Right lobe of liver (tissue), 6 donors: Measurements from ENCODE around the gene UBASH3B. TPM values are rescaled to one million over a fixed set of nuclear protein-coding genes. Genes with fewer than 3 reads are reported as not detected.

Source experiments
- ATAC-seq, 4 donors: fragments of 200-7000 bp; cut with Tn5 transposase; one replicate each; pipeline ENCODE4 v1.9.1; 2020; ENCODE audit warnings: mild to moderate bottlenecking in 4 of 4, moderate library complexity in 4 of 4
- DNase-seq, 3 donors: peaks; one replicate each; pipeline ENCODE4 v3.0.0-alpha.2; 2020
- H3K27ac ChIP-seq, 3 donors: fragments of 200-600 bp; one replicate each; pipeline ENCODE4 v1.8.0; 2022
- H3K27me3 ChIP-seq, 2 donors: fragments of 200-600 bp; one replicate each; pipeline ENCODE4 v1.8.0; 2022
- H3K36me3 ChIP-seq, 4 donors: fragments of 200-600 bp; sonication (generic) in 1 of 4; one replicate each; pipeline versions ENCODE4 v1.5.1 to v1.8.0; 2017 to 2022; ENCODE audit warnings: control low read depth in 1 of 4
- H3K4me1 ChIP-seq, 4 donors: fragments of 200-600 bp; sonication (generic) in 1 of 4; one replicate each; pipeline versions ENCODE4 v1.5.1 to v1.8.0; 2017 to 2022; ENCODE audit warnings: control low read depth in 1 of 4
- H3K4me3 ChIP-seq, 3 donors: fragments of 200-600 bp; one replicate each; pipeline ENCODE4 v1.8.0; 2022
- H3K9me3 ChIP-seq, 4 donors: fragments of 200-600 bp; sonication (generic) in 1 of 4; one replicate each; pipeline versions ENCODE4 v1.5.1 to v1.8.0; 2017 to 2022; ENCODE audit warnings: control low read depth in 1 of 4
- POLR2A ChIP-seq: fragments of 450-650 bp; IDR thresholded peaks from one replicate; pipeline ENCODE4 v1.6.1; 2017; ENCODE audit warnings: antibody characterized with exemption, mild to moderate bottlenecking
- WGBS: methylation state at CpG from one replicate; pipeline ENCODE4 v1.1.6; 2018; ENCODE audit warnings: low coverage, low lambda C conversion rate; ENCODE audit not compliant: insufficient coverage; ENCODE audit errors: missing lambda C conversion rate; 5-methylcytosine and 5-hydroxymethylcytosine counted together
- intact Hi-C, 2 donors: fragments of 100-400 bp; cut with DNase I; formaldehyde crosslinking; loops; one replicate each; pipeline versions ENCODE4 v1.11.2 to v1.14.1; 2022
- total RNA-seq, 6 experiments: library from RNA; depleted of rRNA in 2 of 6; stranded (reverse); fragments of >200 nt in 2 of 6; fragmentation: NEBNext Ultra II Directional in 3 of 6; extraction: Animal tissue kit (Norgen Biotek cat#: 25700) in 3 of 6; gene quantifications; one replicate each; pipeline versions ENCODE4 v1.1.0 to v1.2.4, GENCODE V29; 2016 to 2023
- TF ChIP-seq, protein P1 (sequence below), 4 donors: fragments of 200-600 bp in 3 of 4; fragments of 450-650 bp in 1 of 4; IDR thresholded peaks; one replicate each; pipeline versions ENCODE4 v1.5.1 to v1.8.0; 2016 to 2022; ENCODE audit warnings: antibody characterized with exemption in 4 of 4, mild to moderate bottlenecking in 2 of 4
- donor health status: DM: no; HTN: yes; CAD: no.
- donor health status: DM: no; HTN: no; CAD: no.
- donor health status: DM: no; HTN: no; CAD: no.
- donor health status: DM: no; HTN: yes; CAD: no.
- donor health status: DM: no; HTN: yes; CAD: no.

UBASH3B gene
- total RNA-seq, 6 experiments from 2014 or later = 1.7 to 10.5 (median 2.4) TPM

- intact Hi-C loops = no loop called here
- no peak overlapping the region for H3K4me3 ChIP-seq
- H3K27me3 ChIP-seq = no peaks in the 10 kb centered on the region
- WGBS = 44% methylated on average over 4 of the region's 4 CpGs
- H3K4me1 ChIP-seq = no peaks in the 10 kb centered on the region
- no peak for DNase-seq
- TF ChIP-seq POLR2A = no peak
- TF ChIP-seq, protein P1, sequence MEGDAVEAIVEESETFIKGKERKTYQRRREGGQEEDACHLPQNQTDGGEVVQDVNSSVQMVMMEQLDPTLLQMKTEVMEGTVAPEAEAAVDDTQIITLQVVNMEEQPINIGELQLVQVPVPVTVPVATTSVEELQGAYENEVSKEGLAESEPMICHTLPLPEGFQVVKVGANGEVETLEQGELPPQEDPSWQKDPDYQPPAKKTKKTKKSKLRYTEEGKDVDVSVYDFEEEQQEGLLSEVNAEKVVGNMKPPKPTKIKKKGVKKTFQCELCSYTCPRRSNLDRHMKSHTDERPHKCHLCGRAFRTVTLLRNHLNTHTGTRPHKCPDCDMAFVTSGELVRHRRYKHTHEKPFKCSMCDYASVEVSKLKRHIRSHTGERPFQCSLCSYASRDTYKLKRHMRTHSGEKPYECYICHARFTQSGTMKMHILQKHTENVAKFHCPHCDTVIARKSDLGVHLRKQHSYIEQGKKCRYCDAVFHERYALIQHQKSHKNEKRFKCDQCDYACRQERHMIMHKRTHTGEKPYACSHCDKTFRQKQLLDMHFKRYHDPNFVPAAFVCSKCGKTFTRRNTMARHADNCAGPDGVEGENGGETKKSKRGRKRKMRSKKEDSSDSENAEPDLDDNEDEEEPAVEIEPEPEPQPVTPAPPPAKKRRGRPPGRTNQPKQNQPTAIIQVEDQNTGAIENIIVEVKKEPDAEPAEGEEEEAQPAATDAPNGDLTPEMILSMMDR (IDR thresholded peaks at IDR 0.05) = no peak
- H3K36me3 ChIP-seq = no peaks in the 10 kb centered on the region
- H3K27ac ChIP-seq = no peak overlapping the region
- peak in 2 of 4 donors; percentile 18 to 35 for ATAC-seq
- H3K9me3 ChIP-seq = no peaks in the 10 kb centered on the region
Observed at GRCh38 chr11:122733318-122733717, 77.8 kb downstream of the UBASH3B start.

DNA sequence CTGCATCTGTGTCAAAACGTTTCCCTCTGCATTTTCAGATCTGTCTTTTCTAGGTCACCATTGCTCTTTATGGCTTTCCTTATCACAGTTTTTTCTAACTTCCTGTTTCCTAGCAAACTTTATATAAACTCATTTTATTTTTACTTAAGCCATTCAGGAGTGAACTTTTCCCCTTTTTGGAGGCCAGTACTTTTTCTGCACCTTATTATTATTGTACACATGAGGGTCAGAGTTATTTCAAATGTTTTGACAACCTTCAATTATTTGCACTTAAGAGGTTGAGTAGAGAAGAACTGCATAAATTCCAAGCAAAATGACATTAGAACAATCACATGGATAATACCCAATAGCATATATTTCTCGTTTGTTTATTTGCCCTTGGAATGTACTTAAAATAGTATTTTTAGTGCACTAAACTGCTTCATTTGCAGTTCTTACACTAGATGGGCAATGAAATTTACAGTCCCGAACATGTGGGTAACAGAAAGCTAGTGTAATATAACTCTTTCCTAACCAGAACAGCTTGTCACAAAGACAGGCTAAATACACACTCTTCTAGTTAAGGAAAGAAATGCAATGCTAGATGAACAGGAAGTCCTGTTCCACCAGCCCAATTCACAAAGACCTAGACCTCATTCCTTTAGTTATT lies 79.5 kb downstream of the UBASH3B start:
- no peaks in the 10 kb centered on the region for H3K36me3 ChIP-seq
- 11% methylated on average over 3 of the region's 3 CpGs for WGBS
- H3K27ac ChIP-seq = no peak overlapping the region
- TF ChIP-seq, protein P1 (IDR thresholded peaks at IDR 0.05) = no peak
- TF ChIP-seq POLR2A = no peak
- no peaks in the 10 kb centered on the region for H3K4me1 ChIP-seq
- intact Hi-C loops = no loop called here
- no peaks in the 10 kb centered on the region for H3K27me3 ChIP-seq
- ATAC-seq (no peak), DNase-seq (no peak)
- no peaks in the 10 kb centered on the region for H3K9me3 ChIP-seq
- no peak overlapping the region for H3K4me3 ChIP-seq

DNA sequence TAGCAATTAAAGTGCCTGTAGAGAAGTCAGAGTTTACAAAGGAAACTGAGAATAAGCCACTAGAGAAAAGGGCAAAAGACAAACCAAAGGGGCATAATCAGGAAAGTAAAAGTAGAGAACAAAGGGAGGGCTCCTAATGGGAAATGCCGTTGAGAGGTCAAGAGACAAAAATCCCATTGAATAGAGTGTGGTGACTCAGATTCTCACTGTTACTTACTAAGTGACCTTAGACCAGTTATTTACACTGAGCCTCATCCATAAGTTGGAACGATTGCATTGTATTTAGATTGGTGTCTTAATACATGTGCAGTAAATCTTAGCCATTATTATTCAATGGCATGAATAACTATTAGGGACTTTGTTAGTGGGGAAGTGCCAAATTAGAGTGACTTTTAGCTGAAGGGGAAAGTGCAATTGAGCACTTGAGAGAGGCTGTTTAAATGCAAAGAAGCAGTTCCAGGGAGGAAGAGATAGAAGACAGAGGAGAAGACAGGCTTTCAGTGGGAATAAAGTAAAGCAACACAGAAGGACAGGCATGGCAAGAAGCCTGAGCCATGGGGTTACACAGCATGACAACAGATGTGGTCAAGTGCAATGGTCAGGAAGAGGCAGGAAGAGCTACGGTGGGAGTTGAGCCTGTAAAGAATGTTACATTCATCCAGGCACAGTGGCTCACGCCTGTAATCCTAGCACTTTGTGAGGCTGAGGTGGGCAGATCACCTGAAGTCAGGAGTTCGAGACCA lies 82.6 kb downstream of the UBASH3B start:
- Histone ChIP-seq H3K27me3 (no peaks in the 10 kb centered on the region), H3K9me3 (no peaks in the 10 kb centered on the region), H3K4me1 (peaks cover 0 to 5% (median 0%) of the 10 kb centered on the region in 4 donors), H3K4me3 (no peak overlapping the region), H3K27ac (no peak overlapping the region), H3K36me3 (no peaks in the 10 kb centered on the region)
- DNase-seq (no peak), ATAC-seq (no peak)
- no peak for TF ChIP-seq POLR2A
- TF ChIP-seq, protein P1 (IDR thresholded peaks at IDR 0.05) = no peak
- intact Hi-C loops = no loop called here
- WGBS = 46% methylated on average over 5 of the region's 5 CpGs

- Histone ChIP-seq H3K9me3 (no peaks in the 10 kb centered on the region), H3K27ac (peak overlapping the region in 2 of 3 donors; percentile 40 to 49), H3K36me3 (no peaks in the 10 kb centered on the region), H3K4me1 (peaks cover 0 to 5% (median 0%) of the 10 kb centered on the region in 4 donors), H3K27me3 (no peaks in the 10 kb centered on the region), H3K4me3 (no peak overlapping the region)
- DNase-seq = peak in 1 of 3 donors; percentile 37
- intact Hi-C loops = no loop called here
- WGBS = 31% methylated on average over 10 of the region's 12 CpGs
- peak; percentile 53 to 62 (median 60) for ATAC-seq
- TF ChIP-seq, protein P1 (IDR thresholded peaks at IDR 0.05) = no peak
- peak; percentile 35 for TF ChIP-seq POLR2A
Observed at GRCh38 chr11:122741613-122742300, 86.2 kb downstream of the UBASH3B start.
